Fibroblast of skin of left quadriceps (primary cell): ENCODE measurements around the gene GLYR1.
"Not testable (repeated sequence)": the region's sequence is repeated elsewhere in the genome, so short reads cannot be mapped to it uniquely, and the experiment has no call there.

Experiments
- DNase-seq, 2 experiments: peaks; one replicate each; pipeline ENCODE4 v3.0.0-alpha.2; 2013; ENCODE audit warnings: low read depth in 2 of 2

GLYR1 gene

GRCh38 chr16:4788910-4789309 is 58.2 kb downstream of the GLYR1 start:
- DNase-seq = no peak

GRCh38 chr16:4788489-4788889 is 58.6 kb downstream of the GLYR1 start:
- no peak for DNase-seq

GRCh38 chr16:4787627-4788482 is 59.2 kb downstream of the GLYR1 start, which contains the start of gene SEPTIN12:
Gene SEPTIN12 (minus strand): TSS chr16:4788345. CDS start chr16:4787645, 700 bp downstream.
- DNase-seq = no peak

GRCh38 chr16:4787068-4787467 is 60.0 kb downstream of the GLYR1 start:
- DNase-seq = no peak

- no peak for DNase-seq
Measured at GRCh38 chr16:4785758-4786433, 61.2 kb downstream of the GLYR1 start.

- DNase-seq = not testable (repeated sequence)
Measured at GRCh38 chr16:4784444-4784987, 62.6 kb downstream of the GLYR1 start.

- DNase-seq = no peak
Measured at GRCh38 chr16:4783951-4784336, 63.1 kb downstream of the GLYR1 start.

- DNase-seq = no peak
Measured at GRCh38 chr16:4783251-4783950, 63.7 kb downstream of the GLYR1 start.

GRCh38 chr16:4780235-4780634 is 66.9 kb downstream of the GLYR1 start:
- no peak for DNase-seq

GRCh38 chr16:4778050-4778392 is 69.1 kb downstream of the GLYR1 start:
- no peak for DNase-seq

GRCh38 chr16:4777339-4778049 is 69.6 kb downstream of the GLYR1 start:
- no peak for DNase-seq

GRCh38 chr16:4776141-4776705 is 70.9 kb downstream of the GLYR1 start:
- DNase-seq = no peak

- DNase-seq = no peak
Measured at GRCh38 chr16:4775005-4775404, 72.1 kb downstream of the GLYR1 start.

- DNase-seq = no peak
Measured at GRCh38 chr16:4772351-4772750, 74.7 kb downstream of the GLYR1 start.

GRCh38 chr16:4771646-4772045 is 75.4 kb downstream of the GLYR1 start:
- no peak for DNase-seq

GRCh38 chr16:4769306-4769638 is 77.8 kb downstream of the GLYR1 start:
- no peak for DNase-seq

GRCh38 chr16:4768549-4769305 is 78.4 kb downstream of the GLYR1 start:
- DNase-seq = peak; percentile 90 to 92

- no peak for DNase-seq
Measured at GRCh38 chr16:4767872-4768548, 79.1 kb downstream of the GLYR1 start.

- peak; percentile 86 to 87 for DNase-seq
Measured at GRCh38 chr16:4766875-4767628, 80.0 kb downstream of the GLYR1 start, which contains the start of gene ZNF500. Gene ZNF500 (minus strand): TSS chr16:4767162. CDS start chr16:4765978, 1,184 bp downstream.
